ENCODE measurements around the gene H2BW2. TPM values are rescaled to one million over a fixed set of nuclear protein-coding genes. Genes with fewer than 3 reads are reported as not detected.

The H2BW2 gene
- total RNA-seq, result not detected in 2 replicates

DNA sequence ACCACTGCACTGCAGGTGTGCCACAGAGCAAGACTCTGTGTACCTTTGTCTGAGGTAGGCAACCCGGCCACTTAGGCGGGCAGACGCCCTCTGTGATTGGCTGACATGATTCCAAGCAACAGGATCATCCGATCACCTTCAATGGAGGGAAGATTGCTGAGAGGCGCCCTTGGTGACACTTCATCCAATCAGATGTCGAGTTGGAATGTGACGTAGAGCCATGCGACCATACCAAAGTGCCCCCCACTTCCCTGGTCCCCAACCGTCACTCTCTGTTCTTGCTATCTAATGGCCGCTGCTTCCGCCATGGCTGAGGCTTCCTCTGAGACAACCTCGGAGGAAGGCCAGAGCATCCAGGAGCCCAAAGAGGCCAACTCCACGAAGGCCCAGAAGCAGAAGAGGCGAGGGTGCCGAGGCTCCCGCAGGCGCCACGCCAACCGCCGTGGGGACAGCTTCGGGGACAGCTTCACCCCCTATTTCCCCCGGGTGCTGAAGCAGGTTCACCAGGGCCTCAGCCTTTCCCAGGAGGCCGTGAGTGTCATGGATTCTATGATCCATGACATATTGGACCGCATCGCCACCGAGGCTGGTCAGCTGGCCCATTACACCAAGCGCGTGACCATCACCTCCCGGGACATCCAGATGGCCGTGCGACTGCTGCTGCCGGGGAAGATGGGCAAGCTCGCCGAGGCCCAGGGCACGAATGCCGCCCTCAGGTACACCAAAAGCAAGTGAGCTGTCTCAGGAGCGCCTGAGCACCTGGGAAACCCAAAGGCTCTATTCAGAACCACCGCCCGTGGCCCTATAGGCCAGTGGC is at the start of gene H2BW2:
H2BW2 (plus strand) TSS at position 268 of the 817 bp plus-strand sequence; CDS start at position 307, 39 bp downstream.

DNA sequence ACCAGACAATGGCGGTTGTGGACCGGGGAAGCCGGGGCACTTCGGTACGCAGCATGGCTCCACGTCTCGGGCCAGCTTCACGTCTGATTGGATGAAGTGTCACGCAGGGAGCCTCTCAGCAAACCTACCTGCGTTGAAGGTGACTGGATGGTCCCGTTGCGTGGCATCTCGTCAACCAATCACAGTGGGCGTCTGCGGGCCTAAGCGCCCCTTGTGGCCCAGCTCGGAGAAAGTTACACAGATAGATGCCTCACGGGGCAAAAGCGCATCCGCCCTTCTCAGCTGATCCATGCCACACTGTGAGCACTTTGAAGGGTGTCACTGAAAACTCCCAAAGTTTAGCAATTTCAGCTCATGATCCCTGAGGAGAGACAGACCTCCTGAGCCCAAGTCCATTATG is 26.1 kb upstream of the H2BW2 start, which contains the start of gene H2BW1:
H2BW1 (minus strand) TSS at position 103 of the 400 bp plus-strand sequence. CDS start 132 bp downstream, outside the sequence.

DNA sequence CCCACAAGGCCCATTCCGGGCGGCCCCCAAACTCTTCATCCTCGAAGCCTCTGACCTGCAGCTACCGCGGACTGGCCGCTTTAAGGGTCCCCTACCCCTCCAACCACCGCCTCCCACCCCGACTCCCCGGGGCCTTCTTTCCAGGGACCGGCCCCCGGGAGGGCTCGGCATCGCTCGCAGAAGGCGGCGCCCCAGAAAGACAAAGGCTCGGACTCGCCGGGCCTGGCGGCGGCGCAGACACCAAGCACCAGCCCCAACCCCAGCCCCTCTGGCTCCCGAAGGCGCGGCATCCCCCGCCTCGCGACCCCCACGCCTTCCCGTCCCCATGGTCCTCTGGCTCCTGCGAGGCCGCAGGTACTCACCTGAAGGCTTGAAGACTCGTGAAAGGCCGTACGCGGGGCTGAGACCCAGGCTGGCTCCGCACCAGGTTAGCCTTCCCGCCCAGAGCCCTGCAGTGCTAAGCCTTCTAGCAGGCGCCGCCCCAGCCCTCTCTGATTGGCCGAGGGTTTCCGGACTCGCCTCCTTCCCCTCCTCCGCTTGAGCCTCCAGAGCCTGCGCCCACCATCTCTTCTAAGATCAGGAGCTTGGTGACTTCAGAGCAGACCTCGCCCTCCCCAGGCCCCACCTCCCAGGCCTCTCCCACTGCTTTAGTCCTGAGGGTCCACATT is 36.2 kb downstream of the H2BW2 start, which contains the start of gene TMSB15C:
TMSB15C (minus strand) TSS at position 459 of the 668 bp plus-strand sequence.

Other genes starting within 250 kb of the H2BW2 start
- gene RAB9B, start 207.7 kb upstream of the H2BW2 start, total RNA-seq, result 0.40 and 0.50 TPM in 2 replicates
- 7.4 and 10.1 TPM in 2 replicates for gene TMSB15B, start 77.3 kb upstream of the H2BW2 start, total RNA-seq
- not detected in 2 replicates for gene H2BW1, start 26.2 kb upstream of the H2BW2 start, total RNA-seq
- 6.4 and 7.3 TPM in 2 replicates for gene TMSB15C, start 36.3 kb downstream of the H2BW2 start, total RNA-seq
- gene ZCCHC18, start 72.6 kb downstream of the H2BW2 start, total RNA-seq, result 1.7 and 2.3 TPM in 2 replicates
- gene SLC25A53, start 117.1 kb downstream of the H2BW2 start, total RNA-seq, result 7.7 and 9.0 TPM in 2 replicates
- gene FAM199X, start 126.5 kb downstream of the H2BW2 start, total RNA-seq, result 44.7 and 44.8 TPM in 2 replicates
- not detected in 2 replicates for gene ESX1, start 215.0 kb downstream of the H2BW2 start, total RNA-seq